Ascending aorta (tissue), 2 donors: ENCODE data around the gene ETNPPL. TPM values are rescaled to one million over a fixed set of nuclear protein-coding genes. Genes with fewer than 3 reads are reported as not detected.

ENCODE experiments used
- DNase-seq, 2 donors: peaks; one replicate each; pipeline ENCODE4 v3.0.0-alpha.2; 2019; ENCODE audit warnings: low spot score in 2 of 2
- H3K27ac ChIP-seq, 2 donors: fragments of 200-600 bp; sonication (generic); one replicate each; pipeline ENCODE4 v1.5.1; 2016 to 2017; ENCODE audit warnings: mild to moderate bottlenecking in 1 of 2
- H3K27me3 ChIP-seq: fragments of 200-600 bp; sonication (generic); one replicate; pipeline ENCODE4 v1.5.1; 2017
- H3K36me3 ChIP-seq, 2 donors: fragments of 200-600 bp; sonication (generic); one replicate each; pipeline ENCODE4 v1.5.1; 2016
- H3K4me1 ChIP-seq, 2 donors: fragments of 200-600 bp; sonication (generic); one replicate each; pipeline ENCODE4 v1.5.1; 2016 to 2017; ENCODE audit warnings: mild to moderate bottlenecking in 1 of 2
- H3K4me3 ChIP-seq, 2 donors: fragments of 200-600 bp; sonication (generic); one replicate each; pipeline ENCODE4 v1.5.1; 2016 to 2017; ENCODE audit warnings: mild to moderate bottlenecking in 1 of 2
- H3K9me3 ChIP-seq, 2 donors: fragments of 200-600 bp; sonication (generic); one replicate each; pipeline ENCODE4 v1.5.1; 2016
- CTCF ChIP-seq, 3 experiments: fragments of 200-600 bp in 2 of 3; fragments of 450-650 bp in 1 of 3; sonication (generic) in 2 of 3; IDR thresholded peaks; one replicate each; pipeline ENCODE4 v1.5.1; 2016 to 2019; ENCODE audit warnings: antibody characterized with exemption in 3 of 3, mild to moderate bottlenecking in 1 of 3, moderate library complexity in 1 of 3
- intact Hi-C: fragments of 100-400 bp; cut with DNase I; formaldehyde crosslinking; loops from one replicate; pipeline ENCODE4 v1.15.1; 2023
- total RNA-seq: library from RNA; depleted of rRNA; stranded (reverse); fragments of >200 nt; gene quantifications from one replicate; pipeline ENCODE4 v1.1.0, GENCODE V29; 2016

The ETNPPL gene
- total RNA-seq, 1 donor from 2014 or later = not detected

GRCh38 chr4:108787106-108787505 lies 24.3 kb upstream of the ETNPPL start:
- Histone ChIP-seq H3K4me3 (no peak overlapping the region), H3K36me3 (no peaks in the 10 kb centered on the region), H3K4me1 (no peaks in the 10 kb centered on the region), H3K9me3 (no peaks in the 10 kb centered on the region), H3K27ac (no peak overlapping the region), H3K27me3 (no peaks in the 10 kb centered on the region)
- TF ChIP-seq CTCF (IDR thresholded peaks at IDR 0.05) = no peak
- no peak for DNase-seq
- intact Hi-C loops = no loop called here

- Histone ChIP-seq H3K36me3 (no peaks in the 10 kb centered on the region), H3K4me3 (no peak overlapping the region), H3K27ac (no peak overlapping the region), H3K4me1 (no peaks in the 10 kb centered on the region), H3K9me3 (no peaks in the 10 kb centered on the region), H3K27me3 (no peaks in the 10 kb centered on the region)
- TF ChIP-seq CTCF (IDR thresholded peaks at IDR 0.05) = no peak
- intact Hi-C loops = no loop called here
- DNase-seq = no peak
These were observed 23.5 kb upstream of the ETNPPL start for GRCh38 chr4:108786351-108786750.

GRCh38 chr4:108783665-108784463 lies 21.0 kb upstream of the ETNPPL start:
- no peaks in the 10 kb centered on the region for H3K36me3 ChIP-seq
- H3K4me3 ChIP-seq = no peak overlapping the region
- no peak overlapping the region for H3K27ac ChIP-seq
- TF ChIP-seq CTCF (IDR thresholded peaks at IDR 0.05) = no peak
- no peaks in the 10 kb centered on the region for H3K4me1 ChIP-seq
- no peaks in the 10 kb centered on the region for H3K9me3 ChIP-seq
- intact Hi-C loops = no loop called here
- DNase-seq = no peak
- no peaks in the 10 kb centered on the region for H3K27me3 ChIP-seq

GRCh38 chr4:108779958-108780357 lies 17.1 kb upstream of the ETNPPL start:
- no peak for DNase-seq
- intact Hi-C loops = no loop called here
- Histone ChIP-seq H3K4me3 (no peak overlapping the region), H3K27ac (no peak overlapping the region), H3K27me3 (no peaks in the 10 kb centered on the region), H3K9me3 (no peaks in the 10 kb centered on the region), H3K4me1 (peaks cover 0 to 4% of the 10 kb centered on the region in 2 donors), H3K36me3 (no peaks in the 10 kb centered on the region)
- no peak for TF ChIP-seq CTCF (IDR thresholded peaks at IDR 0.05)

- TF ChIP-seq CTCF (IDR thresholded peaks at IDR 0.05) = no peak
- no peaks in the 10 kb centered on the region for H3K27me3 ChIP-seq
- no peak overlapping the region for H3K4me3 ChIP-seq
- H3K9me3 ChIP-seq = no peaks in the 10 kb centered on the region
- no peak for DNase-seq
- peaks cover 0 to 4% of the 10 kb centered on the region in 2 donors for H3K4me1 ChIP-seq
- intact Hi-C loops = no loop called here
- H3K36me3 ChIP-seq = no peaks in the 10 kb centered on the region
- no peak overlapping the region for H3K27ac ChIP-seq
These were observed 14.5 kb upstream of the ETNPPL start for GRCh38 chr4:108777388-108777787.
